Stomach (tissue), 4 donors: Measurements from ENCODE around the gene PEPD.

Experiments used
- CTCF ChIP-seq, 7 experiments: fragments of 450-650 bp in 4 of 7; fragments of 200-600 bp in 3 of 7; sonication (generic) in 3 of 7; IDR thresholded peaks; one replicate each; pipeline ENCODE4 v1.5.1; 2016 to 2019; ENCODE audit warnings: antibody characterized with exemption in 7 of 7, control low read depth in 2 of 7, mild to moderate bottlenecking in 1 of 7
- POLR2A ChIP-seq, 4 donors: fragments of 450-650 bp; IDR thresholded peaks; one replicate each; pipeline ENCODE4 v1.6.1; 2016; ENCODE audit warnings: antibody characterized with exemption in 4 of 4, control low read depth in 2 of 4, mild to moderate bottlenecking in 1 of 4, moderate library complexity in 1 of 4

DNA sequence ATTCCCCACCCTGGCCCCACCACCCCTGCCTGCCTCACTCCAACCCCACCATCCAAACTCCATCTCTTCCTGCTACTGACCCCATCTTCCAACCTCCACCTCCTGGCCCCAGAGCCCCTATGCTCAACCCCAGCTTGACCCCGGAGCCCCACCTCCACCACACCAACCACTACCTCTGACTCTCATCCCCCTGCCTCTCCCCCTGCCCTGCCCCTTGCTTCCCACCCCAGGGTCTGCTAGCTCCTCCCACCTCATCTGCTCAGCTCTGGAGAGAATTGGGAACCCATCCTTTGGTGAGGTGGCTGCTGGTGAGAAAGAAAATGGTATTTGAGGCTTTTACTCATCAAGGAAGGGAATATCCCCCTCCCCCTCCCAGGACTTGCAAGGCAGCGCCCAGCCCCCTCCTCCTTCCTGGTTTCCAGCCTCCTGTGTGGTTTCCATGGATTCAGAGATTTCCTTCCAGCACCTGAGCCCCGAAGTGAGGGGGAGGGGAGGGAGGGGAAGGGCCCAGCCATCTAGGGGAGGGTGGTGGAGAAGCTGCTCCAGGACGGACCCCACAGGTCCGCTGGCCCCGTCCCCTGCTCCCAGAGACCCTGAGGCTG lies 11.4 kb upstream of the PEPD start:
- no peak for TF ChIP-seq POLR2A (IDR thresholded peaks at IDR 0.05)
- TF ChIP-seq CTCF (IDR thresholded peaks at IDR 0.05): no peak
